ENCODE data around the gene MAML2.

- TF ChIP-seq, protein P1, sequence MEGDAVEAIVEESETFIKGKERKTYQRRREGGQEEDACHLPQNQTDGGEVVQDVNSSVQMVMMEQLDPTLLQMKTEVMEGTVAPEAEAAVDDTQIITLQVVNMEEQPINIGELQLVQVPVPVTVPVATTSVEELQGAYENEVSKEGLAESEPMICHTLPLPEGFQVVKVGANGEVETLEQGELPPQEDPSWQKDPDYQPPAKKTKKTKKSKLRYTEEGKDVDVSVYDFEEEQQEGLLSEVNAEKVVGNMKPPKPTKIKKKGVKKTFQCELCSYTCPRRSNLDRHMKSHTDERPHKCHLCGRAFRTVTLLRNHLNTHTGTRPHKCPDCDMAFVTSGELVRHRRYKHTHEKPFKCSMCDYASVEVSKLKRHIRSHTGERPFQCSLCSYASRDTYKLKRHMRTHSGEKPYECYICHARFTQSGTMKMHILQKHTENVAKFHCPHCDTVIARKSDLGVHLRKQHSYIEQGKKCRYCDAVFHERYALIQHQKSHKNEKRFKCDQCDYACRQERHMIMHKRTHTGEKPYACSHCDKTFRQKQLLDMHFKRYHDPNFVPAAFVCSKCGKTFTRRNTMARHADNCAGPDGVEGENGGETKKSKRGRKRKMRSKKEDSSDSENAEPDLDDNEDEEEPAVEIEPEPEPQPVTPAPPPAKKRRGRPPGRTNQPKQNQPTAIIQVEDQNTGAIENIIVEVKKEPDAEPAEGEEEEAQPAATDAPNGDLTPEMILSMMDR (IDR thresholded peaks at IDR 0.05; ENCODE audit: poor library complexity), result peak; percentile 40
- TF ChIP-seq EZH2 (IDR thresholded peaks at IDR 0.05; ENCODE audit: borderline replicate concordance), result no peak
These were observed 187.2 kb downstream of the MAML2 start for GRCh38 chr11:96155627-96156378.

Data from hepatocyte (in vitro differentiated cells).